ENCODE data around the gene AGTRAP. TPM values are rescaled to one million over a fixed set of nuclear protein-coding genes. Genes with fewer than 3 reads are reported as not detected.

AGTRAP gene
- total and polyA plus RNA-seq, 9 of the 15 experiments (the other 6 are each of a cell fraction or from before 2014, with no cell fraction given) = 26.8 to 105 (median 57.5) TPM

GRCh38 chr1:11767922-11768704 lies 32.2 kb downstream of the AGTRAP start (continued):
- TF ChIP-seq ZKSCAN3 (CRISPR knock-in tag; IDR thresholded peaks at IDR 0.05) (no peak), CBFA2T3 (IDR thresholded peaks at IDR 0.05) (no peak), ZNF133 (CRISPR knock-in tag; IDR thresholded peaks at IDR 0.05) (no peak), HDAC2 (IDR thresholded peaks at IDR 0.05) (peak; percentile 71; the same call in 1 of the 2 replicates), FOXJ3 (CRISPR knock-in tag; IDR thresholded peaks at IDR 0.05) (no peak), KDM1A (IDR thresholded peaks at IDR 0.05) (peak; percentile 44 to 71), UBTF (IDR thresholded peaks at IDR 0.05; ENCODE audit: borderline replicate concordance in 1 of 2, low read depth in 2 of 2, low read length in 2 of 2) (no peak)
- TF ChIP-seq, protein P1, sequence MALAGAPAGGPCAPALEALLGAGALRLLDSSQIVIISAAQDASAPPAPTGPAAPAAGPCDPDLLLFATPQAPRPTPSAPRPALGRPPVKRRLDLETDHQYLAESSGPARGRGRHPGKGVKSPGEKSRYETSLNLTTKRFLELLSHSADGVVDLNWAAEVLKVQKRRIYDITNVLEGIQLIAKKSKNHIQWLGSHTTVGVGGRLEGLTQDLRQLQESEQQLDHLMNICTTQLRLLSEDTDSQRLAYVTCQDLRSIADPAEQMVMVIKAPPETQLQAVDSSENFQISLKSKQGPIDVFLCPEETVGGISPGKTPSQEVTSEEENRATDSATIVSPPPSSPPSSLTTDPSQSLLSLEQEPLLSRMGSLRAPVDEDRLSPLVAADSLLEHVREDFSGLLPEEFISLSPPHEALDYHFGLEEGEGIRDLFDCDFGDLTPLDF (CRISPR knock-in tag; IDR thresholded peaks at IDR 0.05) = no peak
- TF ChIP-seq, protein P2, sequence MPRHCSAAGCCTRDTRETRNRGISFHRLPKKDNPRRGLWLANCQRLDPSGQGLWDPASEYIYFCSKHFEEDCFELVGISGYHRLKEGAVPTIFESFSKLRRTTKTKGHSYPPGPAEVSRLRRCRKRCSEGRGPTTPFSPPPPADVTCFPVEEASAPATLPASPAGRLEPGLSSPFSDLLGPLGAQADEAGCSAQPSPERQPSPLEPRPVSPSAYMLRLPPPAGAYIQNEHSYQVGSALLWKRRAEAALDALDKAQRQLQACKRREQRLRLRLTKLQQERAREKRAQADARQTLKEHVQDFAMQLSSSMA (CRISPR knock-in tag; IDR thresholded peaks at IDR 0.05) = no peak
